ENCODE data around the gene POGLUT3.

DNA sequence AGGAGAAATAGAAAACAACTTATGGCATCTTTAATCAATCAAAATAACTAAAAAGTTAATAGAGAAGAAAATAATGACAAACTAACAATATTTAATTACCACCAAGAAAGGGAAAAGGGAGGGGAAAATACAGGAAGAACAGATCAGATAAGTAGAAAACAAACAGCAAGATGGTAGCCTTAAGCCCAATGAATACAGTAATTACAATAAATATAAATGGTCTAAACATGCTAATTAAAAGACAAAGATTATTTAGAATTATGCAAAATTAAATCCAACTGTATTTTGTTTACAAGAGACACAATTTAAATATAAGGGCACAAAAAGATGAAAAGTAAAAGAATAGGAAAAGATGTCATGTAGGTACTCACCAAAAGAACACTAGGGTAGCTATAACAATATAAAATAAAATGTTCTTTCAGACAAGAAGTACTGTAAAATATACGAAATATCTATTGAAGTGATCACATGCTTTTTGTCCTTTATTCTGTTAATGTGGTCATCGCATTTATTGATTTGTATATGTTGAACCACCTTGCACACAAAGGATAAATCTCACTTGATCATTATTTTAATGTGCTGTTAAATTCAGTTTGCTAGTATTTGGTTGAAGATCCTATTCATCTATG is 44.9 kb downstream of the POGLUT3 start:
- no peak for TF ChIP-seq POLR2A (IDR thresholded peaks at IDR 0.05)
- TF ChIP-seq, protein P1, sequence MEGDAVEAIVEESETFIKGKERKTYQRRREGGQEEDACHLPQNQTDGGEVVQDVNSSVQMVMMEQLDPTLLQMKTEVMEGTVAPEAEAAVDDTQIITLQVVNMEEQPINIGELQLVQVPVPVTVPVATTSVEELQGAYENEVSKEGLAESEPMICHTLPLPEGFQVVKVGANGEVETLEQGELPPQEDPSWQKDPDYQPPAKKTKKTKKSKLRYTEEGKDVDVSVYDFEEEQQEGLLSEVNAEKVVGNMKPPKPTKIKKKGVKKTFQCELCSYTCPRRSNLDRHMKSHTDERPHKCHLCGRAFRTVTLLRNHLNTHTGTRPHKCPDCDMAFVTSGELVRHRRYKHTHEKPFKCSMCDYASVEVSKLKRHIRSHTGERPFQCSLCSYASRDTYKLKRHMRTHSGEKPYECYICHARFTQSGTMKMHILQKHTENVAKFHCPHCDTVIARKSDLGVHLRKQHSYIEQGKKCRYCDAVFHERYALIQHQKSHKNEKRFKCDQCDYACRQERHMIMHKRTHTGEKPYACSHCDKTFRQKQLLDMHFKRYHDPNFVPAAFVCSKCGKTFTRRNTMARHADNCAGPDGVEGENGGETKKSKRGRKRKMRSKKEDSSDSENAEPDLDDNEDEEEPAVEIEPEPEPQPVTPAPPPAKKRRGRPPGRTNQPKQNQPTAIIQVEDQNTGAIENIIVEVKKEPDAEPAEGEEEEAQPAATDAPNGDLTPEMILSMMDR (IDR thresholded peaks at IDR 0.05): no peak
- no peak for TF ChIP-seq POLR2AphosphoS5 (IDR thresholded peaks at IDR 0.05)
- TF ChIP-seq EP300 (IDR thresholded peaks at IDR 0.05): no peak
